DOHH2 (cell line): ENCODE measurements around the gene EEPD1.

Source experiments
- H3F3A ChIP-seq: fragments of 200-600 bp; sonication (generic), shearing (Covaris generic); 2 replicates; pipeline ENCODE4 v1.6.0; 2016; ENCODE audit warnings: antibody characterized with exemption, mild to moderate bottlenecking; ENCODE audit not compliant: control insufficient read depth, insufficient read depth
- H3K27ac ChIP-seq: fragments of 200-600 bp; sonication (generic); 2 replicates; pipeline ENCODE4 v1.5.1; 2014; ENCODE audit warnings: low read depth, mild to moderate bottlenecking, low read length, moderate library complexity
- H3K27me3 ChIP-seq: fragments of 200-600 bp; sonication (generic); 2 replicates; pipeline ENCODE4 v1.6.1; 2014; ENCODE audit warnings: mild to moderate bottlenecking, low read length, mixed read lengths; ENCODE audit not compliant: control insufficient read depth
- H3K36me3 ChIP-seq: fragments of 200-600 bp; sonication (generic); 2 replicates; pipeline ENCODE4 v1.6.1; 2014; ENCODE audit warnings: mild to moderate bottlenecking, low read length, moderate library complexity, mixed read lengths; ENCODE audit not compliant: control insufficient read depth
- H3K4me1 ChIP-seq: fragments of 200-600 bp; sonication (generic); 2 replicates; pipeline ENCODE4 v1.6.1; 2014; ENCODE audit warnings: mild to moderate bottlenecking, low read length, mixed read lengths; ENCODE audit not compliant: control insufficient read depth
- H3K4me2 ChIP-seq: fragments of 200-600 bp; sonication (generic); 2 replicates; pipeline ENCODE4 v1.6.0; 2014; ENCODE audit warnings: mild to moderate bottlenecking, low read length, moderate library complexity
- H3K4me3 ChIP-seq: fragments of 200-600 bp; sonication (generic); 2 replicates; pipeline ENCODE4 v1.5.1; 2014; ENCODE audit warnings: mild to moderate bottlenecking, low read length, mixed read lengths
- H3K79me2 ChIP-seq: fragments of 200-600 bp; sonication (generic); 2 replicates; pipeline ENCODE4 v1.6.1; 2014; ENCODE audit warnings: mild to moderate bottlenecking, low read length, mixed read lengths; ENCODE audit not compliant: control insufficient read depth
- H3K9me2 ChIP-seq: fragments of 200-600 bp; sonication (generic); replicated peaks from 2 replicates; pipeline ENCODE4 v1.6.1; 2014; ENCODE audit warnings: mild to moderate bottlenecking, low read length, mixed read lengths; ENCODE audit not compliant: control insufficient read depth
- H3K9me3 ChIP-seq: fragments of 200-600 bp; sonication (generic); 2 replicates; pipeline ENCODE4 v1.6.1; 2014; ENCODE audit warnings: antibody characterized with exemption, low read length, mixed read lengths; ENCODE audit not compliant: control insufficient read depth, insufficient read depth
- H4K20me1 ChIP-seq: fragments of 200-600 bp; sonication (generic); 2 replicates; pipeline ENCODE4 v1.6.0; 2014; ENCODE audit warnings: low read depth, mild to moderate bottlenecking, antibody characterized with exemption, low read length, moderate library complexity; ENCODE audit not compliant: control insufficient read depth, insufficient read depth
- EZH2phosphoT487 ChIP-seq: fragments of 200-600 bp; sonication (generic); IDR thresholded peaks from 2 replicates; pipeline ENCODE4 v1.6.1; 2017; ENCODE audit warnings: borderline replicate concordance, mild to moderate bottlenecking, antibody characterized with exemption, low read length, moderate library complexity, mixed read lengths
- TF ChIP-seq, protein P1 (sequence below): fragments of 200-600 bp; sonication (generic); IDR thresholded peaks from one replicate; pipeline ENCODE4 v1.5.1; 2014; ENCODE audit warnings: antibody characterized with exemption, mild to moderate bottlenecking, low read depth, low read length; ENCODE audit not compliant: poor library complexity, severe bottlenecking

Gene EEPD1

DNA sequence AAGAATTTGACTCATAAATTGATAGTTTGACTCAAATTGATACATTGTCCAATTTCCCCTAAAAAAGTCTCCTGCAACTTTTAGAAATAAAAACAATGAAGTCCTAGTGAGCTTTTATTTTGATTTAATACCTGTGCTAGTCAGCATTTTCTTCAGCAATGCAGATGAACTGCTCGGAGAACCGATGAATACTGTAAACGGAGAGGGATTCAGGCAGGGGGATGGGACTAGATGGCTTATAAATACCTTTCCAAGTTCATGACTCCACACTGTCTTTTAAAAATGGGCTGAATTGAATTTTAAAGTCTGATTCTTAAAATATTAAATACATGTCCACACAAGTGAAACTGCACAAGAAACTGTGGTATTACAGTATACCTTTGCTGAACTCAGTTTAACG lies 12.7 kb downstream of the EEPD1 start:
- 0 out of 2 replicates have a peak, but pooled peaks cover 6% of the 10 kb centered on the region for H3F3A ChIP-seq
- H3K4me1 ChIP-seq, result peaks cover 81% of the 10 kb centered on the region
- no peaks in the 10 kb centered on the region for H3K27me3 ChIP-seq
- no peaks in the 10 kb centered on the region for H3K9me2 ChIP-seq
- peaks cover 10% of the 10 kb centered on the region for H4K20me1 ChIP-seq
- no peak overlapping the region for H3K4me3 ChIP-seq
- peaks cover 97% of the 10 kb centered on the region for H3K79me2 ChIP-seq
- H3K36me3 ChIP-seq, result peaks cover 73% of the 10 kb centered on the region
- H3K4me2 ChIP-seq, result no peak overlapping the region
- H3K27ac ChIP-seq, result no peak overlapping the region
- no peaks in the 10 kb centered on the region for H3K9me3 ChIP-seq
- TF ChIP-seq, protein P1, sequence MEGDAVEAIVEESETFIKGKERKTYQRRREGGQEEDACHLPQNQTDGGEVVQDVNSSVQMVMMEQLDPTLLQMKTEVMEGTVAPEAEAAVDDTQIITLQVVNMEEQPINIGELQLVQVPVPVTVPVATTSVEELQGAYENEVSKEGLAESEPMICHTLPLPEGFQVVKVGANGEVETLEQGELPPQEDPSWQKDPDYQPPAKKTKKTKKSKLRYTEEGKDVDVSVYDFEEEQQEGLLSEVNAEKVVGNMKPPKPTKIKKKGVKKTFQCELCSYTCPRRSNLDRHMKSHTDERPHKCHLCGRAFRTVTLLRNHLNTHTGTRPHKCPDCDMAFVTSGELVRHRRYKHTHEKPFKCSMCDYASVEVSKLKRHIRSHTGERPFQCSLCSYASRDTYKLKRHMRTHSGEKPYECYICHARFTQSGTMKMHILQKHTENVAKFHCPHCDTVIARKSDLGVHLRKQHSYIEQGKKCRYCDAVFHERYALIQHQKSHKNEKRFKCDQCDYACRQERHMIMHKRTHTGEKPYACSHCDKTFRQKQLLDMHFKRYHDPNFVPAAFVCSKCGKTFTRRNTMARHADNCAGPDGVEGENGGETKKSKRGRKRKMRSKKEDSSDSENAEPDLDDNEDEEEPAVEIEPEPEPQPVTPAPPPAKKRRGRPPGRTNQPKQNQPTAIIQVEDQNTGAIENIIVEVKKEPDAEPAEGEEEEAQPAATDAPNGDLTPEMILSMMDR, result no peak
- TF ChIP-seq EZH2phosphoT487, result no peak

DNA sequence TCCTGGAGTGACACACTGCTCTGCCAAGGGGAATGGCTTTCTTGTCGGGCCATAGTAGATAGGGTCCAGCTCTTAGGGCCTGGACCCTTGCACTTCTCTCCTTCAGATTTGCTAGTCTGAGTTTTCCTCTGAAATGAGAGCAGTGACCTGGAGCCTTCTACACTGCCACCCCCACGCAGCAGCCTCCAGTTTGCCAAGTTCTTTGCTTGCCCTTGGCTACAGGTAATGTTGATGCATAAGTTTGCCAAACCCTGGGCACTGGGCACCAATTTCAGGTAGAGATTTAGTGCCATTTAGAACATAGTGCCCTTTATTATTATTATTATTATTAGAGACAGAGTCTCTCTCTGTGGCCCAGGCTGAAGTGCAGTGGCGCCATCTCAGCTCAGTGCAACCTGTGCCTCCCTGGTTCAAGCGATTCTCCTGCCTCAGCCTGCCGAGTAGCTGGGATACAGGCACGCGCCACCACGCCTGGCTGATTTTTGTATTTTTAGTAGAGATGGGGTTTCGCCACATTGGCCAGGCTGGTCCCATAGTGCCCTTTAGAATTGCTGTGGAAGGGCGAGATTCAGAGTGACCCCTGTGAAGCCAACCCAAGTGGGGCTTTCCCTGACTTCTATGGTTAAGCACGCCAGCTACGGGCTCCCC lies 14.5 kb downstream of the EEPD1 start:
- H3K9me2 ChIP-seq, result no peaks in the 10 kb centered on the region
- H3K4me1 ChIP-seq, result peaks cover 79% of the 10 kb centered on the region
- no peak overlapping the region for H3K4me3 ChIP-seq
- H3K79me2 ChIP-seq, result peaks cover 97% of the 10 kb centered on the region
- H3K4me2 ChIP-seq, result peak overlapping the region; percentile 15; the same call in 1 of the 2 replicates
- peaks cover 70% of the 10 kb centered on the region for H3K36me3 ChIP-seq
- H3F3A ChIP-seq, result 0 out of 2 replicates have a peak, but pooled peaks cover 6% of the 10 kb centered on the region
- TF ChIP-seq EZH2phosphoT487, result no peak
- TF ChIP-seq, protein P1, result no peak
- H3K27me3 ChIP-seq, result no peaks in the 10 kb centered on the region
- H3K27ac ChIP-seq, result no peak overlapping the region
- peaks cover 4% of the 10 kb centered on the region; the same call in 1 of the 2 replicates for H4K20me1 ChIP-seq
- H3K9me3 ChIP-seq, result no peaks in the 10 kb centered on the region

DNA sequence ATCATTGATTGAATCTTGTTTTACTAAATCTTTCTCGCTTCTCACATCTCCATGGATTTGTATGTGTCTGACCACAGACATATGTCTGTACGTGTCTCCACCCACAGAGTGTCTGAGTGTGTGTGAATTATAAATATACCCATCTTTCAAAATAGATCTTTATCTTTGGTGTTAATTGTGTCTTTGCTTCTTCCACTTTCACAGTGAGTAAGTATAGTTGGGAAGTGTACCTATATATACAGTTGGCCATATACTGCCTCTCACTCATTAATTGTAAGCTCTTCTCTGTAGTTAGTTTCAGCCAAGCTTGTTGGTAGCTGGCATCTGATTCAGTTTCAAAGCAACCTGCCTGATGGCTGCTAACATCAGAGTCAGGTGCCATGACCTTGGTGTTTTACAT lies 18.4 kb downstream of the EEPD1 start:
- peaks cover 99% of the 10 kb centered on the region for H3K79me2 ChIP-seq
- H3K4me3 ChIP-seq, result peak overlapping the region; percentile 23; the same call in 1 of the 2 replicates
- H3K4me2 ChIP-seq, result peak overlapping the region; percentile 25
- peaks cover 4% of the 10 kb centered on the region; the same call in 1 of the 2 replicates for H3F3A ChIP-seq
- no peaks in the 10 kb centered on the region for H4K20me1 ChIP-seq
- TF ChIP-seq, protein P1, result no peak
- TF ChIP-seq EZH2phosphoT487, result no peak
- H3K9me3 ChIP-seq, result no peaks in the 10 kb centered on the region
- H3K4me1 ChIP-seq, result peaks cover 93% of the 10 kb centered on the region
- peaks cover 80% of the 10 kb centered on the region for H3K36me3 ChIP-seq
- H3K27me3 ChIP-seq, result no peaks in the 10 kb centered on the region
- H3K9me2 ChIP-seq, result no peaks in the 10 kb centered on the region
- H3K27ac ChIP-seq, result peak overlapping the region; percentile 24
